Measurements from ENCODE around the gene HECA.

The HECA gene

DNA sequence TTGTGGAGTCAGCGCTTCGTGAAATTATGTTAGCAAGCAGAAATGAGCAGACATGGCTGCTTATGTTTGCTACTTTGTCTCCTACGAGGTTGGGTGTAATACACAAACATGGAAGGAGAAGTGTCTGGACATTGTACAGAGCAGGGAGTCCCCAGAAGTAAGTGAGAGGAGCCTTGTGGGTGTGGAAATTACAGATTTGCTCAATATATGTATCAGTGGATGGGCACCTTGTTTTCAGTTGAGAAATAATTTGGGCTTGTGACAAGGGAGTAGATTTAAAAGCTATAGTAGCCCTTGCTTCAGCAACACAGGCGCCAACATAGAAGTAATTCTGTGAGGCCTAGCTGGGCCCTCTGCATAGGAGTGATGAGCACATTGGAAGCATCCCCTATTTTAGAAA, 49.2 kb downstream of the HECA start:
- TF ChIP-seq EZH2phosphoT487 (IDR thresholded peaks at IDR 0.05; ENCODE audit: low read length), result no peak
- no peak for TF ChIP-seq EZH2 (optimal IDR thresholded peaks at IDR 0.05; ENCODE audit: low read depth, low read length)
- TF ChIP-seq, protein P1, sequence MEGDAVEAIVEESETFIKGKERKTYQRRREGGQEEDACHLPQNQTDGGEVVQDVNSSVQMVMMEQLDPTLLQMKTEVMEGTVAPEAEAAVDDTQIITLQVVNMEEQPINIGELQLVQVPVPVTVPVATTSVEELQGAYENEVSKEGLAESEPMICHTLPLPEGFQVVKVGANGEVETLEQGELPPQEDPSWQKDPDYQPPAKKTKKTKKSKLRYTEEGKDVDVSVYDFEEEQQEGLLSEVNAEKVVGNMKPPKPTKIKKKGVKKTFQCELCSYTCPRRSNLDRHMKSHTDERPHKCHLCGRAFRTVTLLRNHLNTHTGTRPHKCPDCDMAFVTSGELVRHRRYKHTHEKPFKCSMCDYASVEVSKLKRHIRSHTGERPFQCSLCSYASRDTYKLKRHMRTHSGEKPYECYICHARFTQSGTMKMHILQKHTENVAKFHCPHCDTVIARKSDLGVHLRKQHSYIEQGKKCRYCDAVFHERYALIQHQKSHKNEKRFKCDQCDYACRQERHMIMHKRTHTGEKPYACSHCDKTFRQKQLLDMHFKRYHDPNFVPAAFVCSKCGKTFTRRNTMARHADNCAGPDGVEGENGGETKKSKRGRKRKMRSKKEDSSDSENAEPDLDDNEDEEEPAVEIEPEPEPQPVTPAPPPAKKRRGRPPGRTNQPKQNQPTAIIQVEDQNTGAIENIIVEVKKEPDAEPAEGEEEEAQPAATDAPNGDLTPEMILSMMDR (IDR thresholded peaks at IDR 0.05; ENCODE audit: low read length), result no peak
- no peaks in the 10 kb centered on the region for H3K79me2 ChIP-seq (ENCODE audit: low read length)
- H3F3A ChIP-seq (ENCODE audit: insufficient read depth, low read length), result no peaks in the 10 kb centered on the region
- no peaks in the 10 kb centered on the region for H3K36me3 ChIP-seq (replicated peaks; ENCODE audit: insufficient read depth, low read length)
- H3K27me3 ChIP-seq (replicated peaks; ENCODE audit: insufficient read depth, low read length), result no peaks in the 10 kb centered on the region
- no peaks in the 10 kb centered on the region for H4K20me1 ChIP-seq (ENCODE audit: insufficient read depth, low read length)
- no peak overlapping the region for H2AFZ ChIP-seq (ENCODE audit: low read length)
- no peak overlapping the region for H3K4me3 ChIP-seq (ENCODE audit: low read length)
- H3K27ac ChIP-seq (ENCODE audit: low read length), result no peak overlapping the region
- H3K9me2 ChIP-seq (replicated peaks; ENCODE audit: insufficient read depth, low read length), result no peaks in the 10 kb centered on the region
- no peak for DNase-seq
- H3K4me1 ChIP-seq (ENCODE audit: low read length), result no peaks in the 10 kb centered on the region
- no peak overlapping the region for H3K9ac ChIP-seq (ENCODE audit: low read length)
- no peak overlapping the region for H3K4me2 ChIP-seq (ENCODE audit: low read depth, low read length)
- no peaks in the 10 kb centered on the region for H3K9me3 ChIP-seq (replicated peaks; ENCODE audit: insufficient read depth, low read length)

DNA sequence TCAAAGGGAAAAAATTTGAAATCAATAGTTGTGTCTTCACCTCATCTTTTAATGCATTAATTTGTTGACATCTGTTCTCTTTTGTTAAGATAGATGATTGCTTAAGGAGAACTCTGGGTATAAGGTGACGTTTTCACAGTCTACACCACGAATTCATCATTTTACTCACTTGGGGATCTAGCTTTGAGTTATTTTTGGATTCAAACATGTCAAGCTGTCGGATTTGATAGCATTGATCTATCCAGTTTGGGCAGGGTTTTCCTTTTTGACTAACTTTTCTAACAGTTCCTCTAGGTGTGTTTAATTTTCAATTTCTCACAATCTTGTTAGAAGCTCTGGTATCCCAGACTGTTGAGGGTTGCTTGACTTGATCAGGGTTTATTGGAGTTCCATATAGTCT, 49.6 kb downstream of the HECA start:
- H3K4me1 ChIP-seq (ENCODE audit: low read length), result no peaks in the 10 kb centered on the region
- no peaks in the 10 kb centered on the region for H3K27me3 ChIP-seq (replicated peaks; ENCODE audit: insufficient read depth, low read length)
- no peaks in the 10 kb centered on the region for H3F3A ChIP-seq (ENCODE audit: insufficient read depth, low read length)
- no peak for DNase-seq
- H3K79me2 ChIP-seq (ENCODE audit: low read length), result no peaks in the 10 kb centered on the region
- no peak overlapping the region for H3K9ac ChIP-seq (ENCODE audit: low read length)
- H2AFZ ChIP-seq (ENCODE audit: low read length), result no peak overlapping the region
- H3K4me3 ChIP-seq (ENCODE audit: low read length), result no peak overlapping the region
- no peaks in the 10 kb centered on the region for H3K9me3 ChIP-seq (replicated peaks; ENCODE audit: insufficient read depth, low read length)
- no peaks in the 10 kb centered on the region for H3K36me3 ChIP-seq (replicated peaks; ENCODE audit: insufficient read depth, low read length)
- H3K27ac ChIP-seq (ENCODE audit: low read length), result no peak overlapping the region
- TF ChIP-seq, protein P1 (IDR thresholded peaks at IDR 0.05; ENCODE audit: low read length), result no peak
- TF ChIP-seq EZH2phosphoT487 (IDR thresholded peaks at IDR 0.05; ENCODE audit: low read length) (no peak), EZH2 (optimal IDR thresholded peaks at IDR 0.05; ENCODE audit: low read depth, low read length) (no peak)
- H4K20me1 ChIP-seq (ENCODE audit: insufficient read depth, low read length), result no peaks in the 10 kb centered on the region
- H3K4me2 ChIP-seq (ENCODE audit: low read depth, low read length), result no peak overlapping the region
- no peaks in the 10 kb centered on the region for H3K9me2 ChIP-seq (replicated peaks; ENCODE audit: insufficient read depth, low read length)

DNA sequence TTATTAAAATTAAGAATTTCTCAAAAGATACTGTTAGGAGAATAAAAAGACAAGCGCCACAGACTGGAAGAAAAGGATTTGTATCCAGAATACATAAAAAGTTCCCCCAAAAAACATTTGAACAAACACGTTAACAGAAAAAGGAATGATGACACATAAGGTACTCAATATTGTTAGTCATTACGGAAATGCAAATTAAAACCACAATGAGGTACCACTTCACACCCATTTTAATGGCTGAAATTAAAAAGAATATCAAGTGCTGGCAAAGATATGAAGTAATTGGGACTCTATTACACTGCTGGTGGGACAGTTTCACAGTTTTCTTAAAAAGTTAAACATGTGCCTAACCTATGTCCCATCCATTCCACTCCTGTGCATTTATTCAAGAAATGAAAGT, 51.4 kb downstream of the HECA start:
- Histone ChIP-seq H3F3A (ENCODE audit: insufficient read depth, low read length) (no peaks in the 10 kb centered on the region), H3K4me3 (ENCODE audit: low read length) (no peak overlapping the region), H3K4me1 (ENCODE audit: low read length) (no peaks in the 10 kb centered on the region), H2AFZ (ENCODE audit: low read length) (no peak overlapping the region), H3K9ac (ENCODE audit: low read length) (no peak overlapping the region), H3K9me2 (replicated peaks; ENCODE audit: insufficient read depth, low read length) (no peaks in the 10 kb centered on the region), H3K27ac (ENCODE audit: low read length) (no peak overlapping the region), H3K27me3 (replicated peaks; ENCODE audit: insufficient read depth, low read length) (no peaks in the 10 kb centered on the region), H3K79me2 (ENCODE audit: low read length) (no peaks in the 10 kb centered on the region), H4K20me1 (ENCODE audit: insufficient read depth, low read length) (no peaks in the 10 kb centered on the region), H3K36me3 (replicated peaks; ENCODE audit: insufficient read depth, low read length) (no peaks in the 10 kb centered on the region), H3K9me3 (replicated peaks; ENCODE audit: insufficient read depth, low read length) (no peaks in the 10 kb centered on the region), H3K4me2 (ENCODE audit: low read depth, low read length) (no peak overlapping the region)
- no peak for DNase-seq
- TF ChIP-seq, protein P1 (IDR thresholded peaks at IDR 0.05; ENCODE audit: low read length), result no peak
- TF ChIP-seq EZH2 (optimal IDR thresholded peaks at IDR 0.05; ENCODE audit: low read depth, low read length), result no peak
- no peak for TF ChIP-seq EZH2phosphoT487 (IDR thresholded peaks at IDR 0.05; ENCODE audit: low read length)

All from MM.1S (cell line).